Measurements from ENCODE around the gene CDH4.
"Not testable (repeated sequence)": the region's sequence is repeated elsewhere in the genome, so short reads cannot be mapped to it uniquely, and the experiment has no call there.

CDH4 gene

DNA sequence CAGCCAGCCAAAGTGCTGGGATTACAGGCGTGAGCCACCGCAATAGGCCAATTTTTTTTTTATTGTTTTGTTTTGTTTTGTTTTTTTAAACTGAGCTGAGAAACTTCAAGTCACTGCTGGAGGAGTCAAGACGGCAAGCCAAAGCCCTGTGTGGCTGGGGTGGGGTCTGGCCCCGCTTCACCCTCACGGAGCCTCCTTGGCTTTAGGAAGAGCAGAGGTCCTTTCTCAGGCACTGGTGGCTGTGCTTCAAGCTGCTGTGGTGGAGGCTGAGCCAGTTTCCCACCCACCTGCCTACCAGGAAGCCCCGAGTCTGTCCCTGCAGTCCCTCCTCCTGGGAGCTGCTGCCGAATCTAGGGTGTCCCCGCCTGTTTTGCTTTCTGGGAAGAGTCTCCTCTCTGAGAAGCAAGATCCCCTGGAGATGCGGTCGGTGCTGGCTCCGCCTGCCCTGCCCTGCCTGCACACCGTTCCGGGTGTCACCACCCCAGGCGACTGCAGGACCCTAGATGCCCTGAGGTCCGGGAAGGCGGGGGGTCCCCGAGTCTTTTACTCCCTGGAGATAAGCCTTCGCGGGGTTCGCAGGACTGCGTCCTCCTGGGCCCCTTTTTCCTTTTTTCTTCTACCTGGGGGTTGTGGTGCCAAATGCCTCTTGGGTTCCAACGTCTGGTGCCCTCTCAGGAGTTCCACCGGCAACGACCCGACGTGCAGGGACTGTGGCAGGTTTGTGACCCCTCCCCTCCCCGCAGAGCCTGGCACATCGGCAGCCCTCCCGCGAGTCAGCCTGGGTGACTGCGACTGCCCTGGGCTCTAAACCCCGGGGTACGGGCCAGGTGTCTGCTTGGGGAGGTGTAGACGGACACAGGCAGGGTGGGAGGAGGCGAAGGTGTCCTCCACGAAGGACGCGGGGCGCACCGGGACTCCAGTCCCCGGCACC lies 712.9 kb downstream of the CDH4 start:
- no peak for FAIRE-seq

DNA sequence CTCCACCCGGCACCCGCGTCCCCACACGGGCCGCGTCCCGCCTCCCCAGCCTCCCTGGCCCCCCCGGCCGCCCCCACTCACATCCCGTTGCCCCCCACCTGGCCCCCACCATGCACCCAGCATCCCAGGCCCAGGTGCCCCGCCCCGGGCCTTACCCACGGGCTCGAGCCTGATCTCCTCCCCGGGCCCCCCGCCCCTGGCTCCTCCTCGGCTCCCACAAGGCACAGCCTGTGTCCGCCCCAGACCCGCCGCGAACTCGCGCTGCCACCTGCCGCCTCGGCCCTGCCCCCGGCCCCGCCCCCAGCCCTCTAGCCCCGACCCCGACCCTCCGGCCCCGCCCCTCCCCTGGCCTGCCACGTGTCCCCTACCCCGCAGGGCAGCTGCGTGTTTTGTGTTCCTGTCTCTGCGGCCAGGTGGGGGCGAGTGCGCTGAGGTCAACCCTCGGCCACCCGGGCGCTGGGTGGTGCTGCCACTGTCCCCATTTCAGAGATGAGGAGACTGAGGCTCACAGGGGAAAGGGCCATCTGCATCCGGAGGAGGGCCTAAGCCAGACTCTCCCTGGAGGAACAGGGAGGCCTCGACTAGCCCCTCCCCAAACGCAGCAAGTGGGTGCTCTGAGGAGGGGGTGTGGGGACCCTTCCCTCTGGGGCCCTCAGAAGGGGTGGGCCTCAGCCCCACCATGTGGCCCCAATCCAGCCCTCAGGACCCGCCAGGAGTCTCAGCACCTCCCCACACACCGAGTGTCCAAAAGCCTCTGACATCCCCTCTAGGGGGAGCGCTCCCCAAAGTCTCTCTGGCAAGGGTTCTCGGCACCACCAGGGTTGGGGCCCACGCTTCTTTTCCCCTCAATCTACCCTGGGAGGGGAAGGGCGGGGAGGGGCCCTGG lies 713.8 kb downstream of the CDH4 start:
- no peak for FAIRE-seq

DNA sequence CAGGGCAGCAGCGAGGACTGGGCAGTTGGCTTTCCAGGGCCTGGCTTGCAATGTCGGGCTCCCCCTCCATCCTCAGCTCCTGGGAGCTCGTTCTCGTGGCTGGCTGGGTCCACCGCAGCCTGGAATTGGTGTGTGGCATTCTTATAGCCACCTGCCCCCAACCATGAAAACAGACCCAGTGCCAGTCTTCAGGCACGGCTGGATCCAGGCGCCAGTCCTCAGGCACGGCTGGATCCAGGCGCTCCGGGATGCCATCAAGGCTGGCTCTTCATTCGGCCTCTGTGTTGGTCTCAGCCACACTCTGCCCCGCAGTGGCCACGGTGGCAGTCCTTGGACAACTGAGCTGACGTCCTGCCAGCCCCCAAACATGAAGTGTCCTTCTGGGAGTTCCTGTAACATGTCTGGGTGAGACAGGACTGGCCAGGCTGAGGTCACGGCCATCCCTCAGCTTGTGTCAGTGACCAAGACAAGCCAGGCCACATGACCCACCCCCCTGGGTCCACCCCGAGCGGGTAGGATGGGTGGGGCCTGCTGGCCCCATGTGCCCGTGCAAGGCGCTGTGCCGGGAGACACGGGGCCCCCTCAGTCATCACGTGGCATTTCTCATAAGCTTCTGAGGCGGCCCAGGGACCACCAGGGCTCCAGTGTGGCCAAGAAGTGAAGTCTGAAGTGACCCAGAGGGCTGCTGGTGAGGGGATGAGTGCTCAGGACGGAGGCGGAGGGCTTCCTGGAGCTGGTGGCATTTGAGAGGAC lies 714.6 kb downstream of the CDH4 start:
- no peak for FAIRE-seq

DNA sequence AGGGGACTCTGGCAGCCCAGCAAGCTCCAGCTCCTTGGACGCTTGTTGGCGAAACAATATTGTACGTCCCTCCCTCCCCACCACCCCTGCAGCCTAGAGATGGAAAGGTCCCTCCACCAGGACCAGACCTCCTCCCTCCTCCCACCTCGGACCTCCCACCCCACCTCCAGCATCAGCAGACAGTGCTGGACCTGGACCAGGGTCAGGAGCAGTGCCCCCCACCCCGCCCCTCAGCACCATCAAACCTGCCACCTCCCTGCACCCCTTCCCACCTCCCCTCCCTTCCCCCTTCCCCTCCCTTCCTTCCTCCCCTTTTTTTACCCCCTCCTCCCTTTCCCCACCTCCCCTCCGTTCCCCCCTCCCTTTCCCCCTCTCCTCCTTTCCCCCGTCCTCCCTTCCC lies 715.2 kb downstream of the CDH4 start:
- FAIRE-seq = no peak

DNA sequence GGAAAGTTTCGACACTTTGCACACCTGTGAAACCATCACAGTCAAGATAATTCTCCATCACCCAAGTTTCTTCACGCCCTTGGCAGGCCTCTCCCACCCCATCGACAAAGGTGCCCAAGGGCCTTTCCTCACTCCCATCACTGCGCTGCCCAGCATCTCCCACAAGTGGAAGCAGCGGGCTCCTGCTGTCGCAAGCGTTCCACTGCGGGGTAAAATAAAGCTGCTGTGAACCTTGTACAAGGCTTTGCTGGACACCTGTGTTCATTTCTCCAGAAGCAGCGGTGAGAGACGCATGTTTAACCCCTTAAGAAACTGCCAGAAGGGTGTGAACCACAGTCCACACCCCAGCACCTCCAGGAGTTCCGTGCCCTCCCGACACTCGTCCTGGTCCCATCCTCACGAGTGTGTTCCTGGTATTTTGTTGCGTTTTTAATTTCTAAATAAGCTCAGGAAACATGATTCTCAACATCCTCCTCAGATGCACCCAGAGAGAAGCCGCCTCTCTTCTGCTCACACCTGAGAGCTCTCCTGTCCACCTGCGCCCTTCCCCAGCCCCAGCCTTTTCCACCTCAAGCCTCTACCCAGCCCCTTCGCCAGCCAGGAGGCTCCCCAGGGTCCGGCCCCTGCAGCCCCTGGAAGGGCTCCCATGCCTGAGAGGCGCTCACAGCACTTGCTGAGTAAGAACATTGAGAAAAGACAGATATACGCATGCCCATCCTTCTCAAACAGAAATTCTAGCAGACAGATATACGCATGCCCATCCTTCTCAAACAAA lies 716.2 kb downstream of the CDH4 start:
- no peak for FAIRE-seq

DNA sequence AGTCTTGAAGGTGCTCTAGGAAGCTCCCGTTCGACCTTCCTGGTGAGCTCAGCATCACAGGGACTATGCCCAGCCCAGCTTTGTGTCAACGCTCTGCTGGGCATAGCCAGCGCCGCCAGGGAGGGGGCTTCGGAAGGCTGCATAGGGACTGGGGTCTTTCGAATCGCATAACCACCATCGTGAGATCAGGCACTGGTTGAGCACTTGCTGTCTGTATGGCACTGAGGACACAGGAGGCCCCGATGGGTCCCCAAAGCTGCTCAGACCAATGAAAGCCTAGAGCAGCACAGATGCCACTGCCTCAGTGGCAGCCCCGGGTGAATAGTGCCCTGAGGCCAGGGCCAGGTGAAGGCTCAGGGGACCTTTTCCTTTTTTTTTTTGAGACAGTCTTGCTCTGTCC lies 716.9 kb downstream of the CDH4 start:
- FAIRE-seq = no peak

DNA sequence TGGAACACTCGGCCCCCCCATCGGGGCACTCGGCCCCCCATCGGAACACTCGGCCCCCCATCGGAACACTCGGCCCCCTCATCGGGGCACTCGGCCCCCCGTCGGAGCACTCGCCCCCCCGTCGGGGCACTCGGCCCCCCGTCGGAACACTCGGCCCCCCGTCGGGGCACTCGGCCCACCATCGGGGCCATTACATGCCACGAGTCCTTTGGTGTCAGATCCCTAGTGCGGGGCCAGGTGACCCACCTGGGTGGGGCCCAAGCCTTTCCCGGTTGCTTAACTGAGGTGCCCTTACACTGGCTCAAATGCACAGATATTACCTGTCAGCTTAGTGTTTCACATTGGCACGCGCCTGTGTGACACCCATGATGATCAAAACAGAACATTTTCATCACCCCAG lies 717.7 kb downstream of the CDH4 start:
- FAIRE-seq = no peak

DNA sequence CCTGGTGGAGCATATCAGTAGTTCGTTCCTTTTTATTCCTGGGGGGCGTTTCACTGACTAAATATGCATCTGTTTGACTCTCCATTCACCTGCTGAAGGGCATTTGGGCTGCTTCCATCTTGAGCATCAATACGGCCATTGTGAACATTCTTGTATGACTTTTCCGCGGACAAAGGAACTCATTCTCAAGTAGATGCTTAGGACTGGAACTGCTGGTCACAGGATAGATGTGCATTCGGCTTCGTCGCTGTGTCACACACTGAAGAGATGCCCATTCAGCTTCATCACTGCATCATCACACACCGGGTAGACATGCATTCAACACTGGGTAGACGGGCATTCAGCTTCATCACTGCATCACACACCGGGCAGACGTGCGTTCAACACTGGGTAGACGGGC lies 718.3 kb downstream of the CDH4 start:
- no peak for FAIRE-seq

DNA sequence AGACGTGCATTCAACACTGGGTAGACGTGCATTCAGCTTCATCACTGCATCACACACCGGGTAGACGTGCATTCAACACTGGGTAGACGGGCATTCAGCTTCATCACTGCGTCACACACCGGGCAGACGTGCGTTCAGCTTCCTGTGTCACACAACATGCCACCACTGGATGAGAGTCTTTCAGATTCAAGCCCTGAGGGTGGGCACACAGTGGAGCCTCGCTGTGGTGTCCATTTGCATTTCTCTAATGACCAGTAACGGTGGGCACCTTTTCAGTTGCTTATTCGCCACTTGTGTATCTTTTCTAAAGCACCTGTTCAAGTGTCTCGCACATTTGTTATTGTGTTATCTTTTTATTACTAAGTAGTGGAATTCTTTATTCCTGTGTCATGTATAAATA lies 719.5 kb downstream of the CDH4 start:
- not testable (repeated sequence) for FAIRE-seq

DNA sequence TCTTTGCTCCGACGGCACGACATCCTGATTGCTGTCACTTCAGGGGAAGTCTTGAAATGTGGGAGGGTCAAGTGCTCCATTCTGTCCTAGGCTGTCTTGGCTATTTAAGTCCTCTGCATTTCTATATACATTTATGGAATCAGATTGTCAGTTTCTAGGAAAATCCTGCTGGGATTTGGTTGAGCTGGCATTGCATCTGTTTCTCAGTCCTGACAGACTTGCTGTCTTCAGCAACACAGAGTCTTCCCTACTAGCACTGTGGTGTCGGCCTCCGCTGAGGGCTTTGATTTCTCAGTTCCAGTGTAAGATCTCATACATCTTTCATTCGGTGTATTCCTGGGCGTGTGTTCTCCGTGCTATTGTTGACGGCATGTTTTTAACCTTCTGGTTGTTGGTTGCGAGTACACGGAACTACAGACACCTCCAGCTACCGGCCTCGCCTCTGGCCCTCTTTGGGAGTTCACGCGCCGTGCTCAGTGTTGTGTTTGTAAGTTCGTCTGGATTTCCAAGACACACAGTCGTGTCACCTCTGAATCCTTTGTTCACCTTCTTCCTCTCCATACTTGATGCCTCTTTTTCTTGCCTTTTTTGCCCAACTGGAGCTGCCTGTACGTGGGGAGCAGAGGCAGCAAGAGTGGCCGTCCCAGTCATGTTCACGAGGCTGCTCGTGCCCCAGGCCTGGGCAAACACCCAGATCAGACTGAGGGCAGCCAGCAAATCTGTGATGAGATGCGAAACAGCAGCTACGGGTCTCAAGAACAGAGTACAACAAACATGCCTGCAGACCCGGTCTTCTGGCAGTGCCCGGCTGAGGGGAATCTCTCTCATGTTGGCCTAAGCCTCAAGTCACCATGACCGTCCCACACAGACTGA lies 720.8 kb downstream of the CDH4 start:
- no peak for FAIRE-seq

DNA sequence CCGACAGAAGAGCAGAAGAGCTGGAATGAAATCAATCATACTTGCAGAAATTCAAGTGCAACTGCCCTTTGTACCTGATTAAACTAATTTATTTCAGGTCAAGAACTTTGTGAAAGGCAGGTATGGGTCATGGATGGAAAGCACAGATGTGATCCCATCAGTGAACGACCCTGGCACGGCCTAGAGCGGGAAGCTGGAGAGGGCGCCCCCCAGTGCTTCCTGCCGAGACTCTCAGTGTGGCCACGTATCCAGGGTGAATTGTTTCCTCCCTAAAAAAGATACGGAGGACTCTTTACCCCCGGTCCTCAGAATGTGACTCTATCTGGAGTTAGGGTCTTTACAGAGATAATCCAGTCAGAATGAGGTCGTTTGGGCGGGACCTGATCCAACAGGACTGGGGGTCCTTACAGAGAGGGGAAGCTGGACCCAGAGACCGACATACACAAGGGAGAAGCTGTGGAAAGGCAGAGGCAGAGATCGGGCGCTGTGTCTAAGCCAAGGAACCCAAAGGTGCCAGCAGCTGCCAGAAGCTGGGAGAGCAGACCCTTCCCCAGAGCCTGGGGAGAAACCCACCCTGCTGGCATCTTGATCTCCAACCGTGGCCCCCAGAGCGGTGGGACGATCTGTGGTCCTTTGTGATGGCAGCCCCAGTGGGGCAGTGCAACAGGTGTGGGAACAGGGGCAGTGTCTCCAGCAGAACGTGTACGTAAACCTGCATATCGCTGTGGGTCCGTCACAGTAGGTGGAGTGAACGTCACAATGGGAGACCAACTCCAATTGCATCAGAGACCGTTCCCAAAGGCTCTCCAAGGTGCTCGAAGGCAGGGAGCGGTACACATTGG lies 721.7 kb downstream of the CDH4 start:
- no peak for FAIRE-seq

DNA sequence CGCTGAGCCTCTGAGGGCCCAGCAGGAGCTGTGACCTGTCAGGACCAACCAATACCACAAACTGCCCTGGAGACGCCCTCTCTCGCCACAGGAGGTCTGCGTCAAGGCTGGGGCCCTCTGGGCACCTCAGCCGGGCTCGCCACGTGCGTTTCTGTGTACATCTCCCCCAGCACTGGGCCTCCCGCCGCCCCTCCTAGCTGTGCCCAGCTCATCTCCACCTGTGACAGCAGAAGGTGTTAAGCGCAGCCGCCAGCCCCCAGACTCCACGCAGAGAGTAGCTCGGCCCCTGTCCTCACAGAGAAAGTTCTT lies 722.2 kb downstream of the CDH4 start:
- no peak for FAIRE-seq

DNA sequence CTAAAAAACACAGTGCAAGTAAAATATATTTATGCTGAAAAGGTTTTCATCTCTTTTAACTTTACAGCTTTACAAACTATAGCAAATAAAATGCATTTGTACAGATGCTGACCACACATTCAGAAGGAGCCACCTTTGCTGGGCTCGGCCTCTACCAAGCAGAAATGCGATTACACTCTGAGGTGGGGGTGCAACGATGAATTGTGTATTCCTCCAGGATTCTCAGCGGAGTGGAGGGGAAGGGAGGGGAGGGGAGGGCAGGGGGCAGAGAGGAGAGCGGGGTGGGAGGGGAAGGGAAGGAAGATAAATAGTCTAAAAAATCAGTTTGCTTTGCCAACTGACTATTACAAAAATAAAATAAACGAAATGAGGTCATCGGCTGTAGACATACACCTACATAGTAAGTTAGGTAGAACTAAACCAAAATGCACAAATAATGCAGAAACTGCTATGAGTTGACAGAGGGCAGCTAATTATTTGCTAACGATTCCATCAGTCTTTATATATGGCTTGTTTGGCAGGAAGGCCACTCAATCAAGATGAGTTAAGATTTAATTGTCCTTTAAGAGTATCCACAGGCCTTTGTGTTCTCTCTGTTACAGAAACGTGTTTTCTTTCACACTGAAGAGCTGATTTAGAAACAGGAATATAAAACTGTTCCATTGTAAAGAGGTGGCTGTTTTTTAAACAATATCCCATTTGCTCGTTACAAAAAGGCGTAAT lies 723.5 kb downstream of the CDH4 start:
- no peak for FAIRE-seq

DNA sequence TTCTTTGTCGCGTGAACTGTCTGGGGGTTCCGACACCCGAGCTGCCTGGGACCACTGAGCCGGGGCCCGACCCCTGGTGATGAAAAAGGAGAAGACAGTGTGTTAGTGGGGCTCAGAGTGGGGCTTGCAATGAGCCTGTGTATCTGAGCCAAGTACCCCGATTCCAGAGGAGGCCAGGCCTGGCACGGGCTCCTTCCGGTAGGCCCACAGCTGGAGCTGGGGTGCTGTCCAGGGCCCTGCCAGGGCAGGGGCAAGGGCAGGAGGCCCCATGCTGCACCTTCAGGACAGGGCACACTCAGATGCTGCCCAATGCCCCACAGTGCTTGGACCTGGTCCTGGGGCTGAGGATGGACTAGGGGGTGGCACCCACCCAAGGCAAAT lies 724.2 kb downstream of the CDH4 start:
- FAIRE-seq = no peak

DNA sequence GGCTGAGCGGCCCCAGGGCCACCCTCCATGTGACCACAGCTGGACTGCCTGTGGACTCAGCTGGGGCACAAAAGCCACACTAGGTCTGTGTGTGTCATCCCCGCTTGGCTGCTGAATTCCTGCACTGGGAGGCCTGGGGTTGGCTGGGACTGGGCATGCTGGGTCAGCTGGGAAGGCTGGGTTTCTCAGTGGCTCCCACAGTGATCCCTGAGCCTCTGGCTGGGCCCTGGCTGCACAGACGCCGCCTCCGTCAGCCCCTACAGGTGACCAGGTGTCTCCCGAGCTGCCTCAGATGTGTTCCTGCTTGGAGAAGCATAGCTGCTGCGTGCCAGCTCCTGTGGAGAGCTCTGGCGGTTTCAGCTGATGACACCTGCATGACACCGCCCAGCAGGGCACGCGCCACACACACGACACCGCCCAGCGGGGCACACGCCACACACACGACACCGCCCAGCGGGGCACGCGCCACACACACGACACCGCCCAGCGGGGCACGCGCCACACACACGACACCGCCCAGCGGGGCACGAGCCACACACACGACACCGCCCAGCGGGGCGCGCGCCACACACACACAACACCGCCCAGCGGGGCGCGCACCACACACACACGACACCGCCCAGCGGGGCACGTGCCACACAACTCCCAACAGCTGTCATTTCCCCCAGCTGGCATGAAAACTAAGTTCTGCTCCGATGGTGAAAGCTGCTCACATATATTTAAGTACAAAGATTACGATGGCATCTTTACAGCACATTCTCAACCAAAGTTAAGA lies 724.8 kb downstream of the CDH4 start:
- no peak for FAIRE-seq

DNA sequence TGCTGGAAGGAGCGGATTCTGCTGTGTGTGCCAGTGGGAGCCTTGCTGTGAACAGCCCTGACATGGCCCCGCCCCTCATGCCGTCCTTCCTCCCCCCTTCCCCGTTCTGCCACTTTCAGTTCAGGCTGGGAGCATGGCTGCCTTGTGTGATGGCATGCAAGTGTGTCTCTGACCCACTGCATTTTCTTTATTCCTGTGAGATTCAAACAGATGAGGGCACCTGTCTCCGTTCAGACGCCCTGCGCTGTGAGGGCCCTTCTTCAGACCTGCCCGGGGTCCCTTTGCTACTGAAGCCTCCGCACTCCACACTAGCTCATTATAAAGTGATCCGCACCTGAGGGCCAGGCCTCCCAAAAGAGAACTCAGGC lies 725.3 kb downstream of the CDH4 start:
- no peak for FAIRE-seq

DNA sequence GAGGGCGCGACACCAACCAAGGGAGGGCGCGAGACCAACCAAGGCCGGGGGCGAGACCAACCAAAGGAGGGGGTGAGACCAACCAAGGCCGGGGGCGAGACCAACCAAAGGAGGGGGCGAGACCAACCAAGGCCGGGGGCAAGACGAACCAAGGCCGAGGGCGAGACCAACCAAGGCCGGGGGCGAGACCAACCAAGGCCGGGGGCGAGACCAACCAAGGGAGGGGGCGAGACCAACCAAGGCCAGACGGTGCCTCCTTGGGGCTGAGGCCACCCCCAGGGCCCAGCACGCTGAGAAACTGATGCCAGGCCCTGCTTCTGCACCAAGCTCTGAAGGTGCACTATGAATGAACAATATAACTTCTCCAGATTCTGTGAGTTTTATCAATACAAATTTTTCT lies 726.4 kb downstream of the CDH4 start:
- no peak for FAIRE-seq

DNA sequence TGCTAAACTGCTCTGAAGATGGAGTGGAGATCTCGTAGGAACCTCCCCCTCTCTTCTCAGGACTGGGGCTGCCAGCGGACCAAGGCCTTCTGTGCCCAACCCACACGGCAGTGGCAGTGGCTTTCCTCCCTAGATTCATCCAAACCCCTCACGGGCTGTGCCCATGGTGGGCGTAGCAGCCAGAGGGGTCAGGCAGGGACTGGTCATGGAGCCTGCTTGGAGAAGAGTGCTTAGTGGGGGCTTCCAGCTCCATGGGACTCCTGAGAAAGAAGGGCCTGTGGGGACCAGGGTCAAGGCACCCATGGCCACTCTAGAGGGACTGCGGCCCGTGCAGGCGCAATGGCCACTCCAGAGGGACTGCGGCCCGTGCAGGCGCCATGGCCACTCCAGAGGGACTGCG lies 727.0 kb downstream of the CDH4 start:
- FAIRE-seq = no peak
